Mucosa of rectum (tissue), 2 donors: ENCODE data around the gene UQCRH.

Experiments
- H3K27ac ChIP-seq, 2 donors: one replicate each; pipeline ENCODE4 v1.7.0; 2013; ENCODE audit warnings: inconsistent platforms in 2 of 2, low read depth in 2 of 2, low read length in 2 of 2
- H3K27me3 ChIP-seq, 2 donors: one replicate each; pipeline ENCODE4 v1.7.0; 2013; ENCODE audit warnings: low read length in 2 of 2; ENCODE audit not compliant: control insufficient read depth in 2 of 2, insufficient read depth in 2 of 2
- H3K36me3 ChIP-seq, 2 donors: one replicate each; pipeline ENCODE4 v1.7.0; 2013; ENCODE audit warnings: low read length in 2 of 2; ENCODE audit not compliant: control insufficient read depth in 2 of 2, insufficient read depth in 2 of 2
- H3K4me1 ChIP-seq, 2 donors: one replicate each; pipeline ENCODE4 v1.7.0; 2013; ENCODE audit warnings: low read length in 2 of 2, mild to moderate bottlenecking in 1 of 2; ENCODE audit not compliant: control insufficient read depth in 2 of 2, insufficient read depth in 2 of 2
- H3K4me3 ChIP-seq, 2 donors: one replicate each; pipeline ENCODE4 v1.7.0; 2013; ENCODE audit warnings: low read length in 2 of 2
- H3K9ac ChIP-seq, 2 donors: one replicate each; pipeline ENCODE4 v1.7.0; 2013; ENCODE audit warnings: low read length in 2 of 2, low read depth in 1 of 2, mild to moderate bottlenecking in 1 of 2
- H3K9me3 ChIP-seq, 2 donors: one replicate each; pipeline ENCODE4 v1.7.0; 2013; ENCODE audit warnings: low read length in 2 of 2; ENCODE audit not compliant: control insufficient read depth in 2 of 2
- donor health status: healthy.
- donor health status: Normal muscosa, but diverticular disease.

UQCRH gene

GRCh38 chr1:46278807-46279206 lies 24.7 kb upstream of the UQCRH start:
- Histone ChIP-seq H3K4me1 (no peaks in the 10 kb centered on the region), H3K27ac (no peak overlapping the region), H3K9ac (no peak overlapping the region), H3K36me3 (peaks cover 30 to 41% of the 10 kb centered on the region in 2 donors), H3K4me3 (no peak overlapping the region), H3K27me3 (no peaks in the 10 kb centered on the region), H3K9me3 (no peaks in the 10 kb centered on the region)

- peaks cover 39 to 48% of the 10 kb centered on the region in 2 donors for H3K36me3 ChIP-seq
- no peaks in the 10 kb centered on the region for H3K9me3 ChIP-seq
- no peaks in the 10 kb centered on the region for H3K27me3 ChIP-seq
- H3K4me3 ChIP-seq = no peak overlapping the region
- no peaks in the 10 kb centered on the region for H3K4me1 ChIP-seq
- H3K27ac ChIP-seq = no peak overlapping the region
- H3K9ac ChIP-seq = no peak overlapping the region
Measured at GRCh38 chr1:46280092-46280491, 23.4 kb upstream of the UQCRH start.

- H3K9me3 ChIP-seq = no peaks in the 10 kb centered on the region
- H3K27me3 ChIP-seq = no peaks in the 10 kb centered on the region
- H3K36me3 ChIP-seq = peaks cover 46 to 54% of the 10 kb centered on the region in 2 donors
- H3K9ac ChIP-seq = no peak overlapping the region
- no peak overlapping the region for H3K4me3 ChIP-seq
- no peaks in the 10 kb centered on the region for H3K4me1 ChIP-seq
- H3K27ac ChIP-seq = no peak overlapping the region
Measured at GRCh38 chr1:46281021-46281420, 22.5 kb upstream of the UQCRH start.

DNA sequence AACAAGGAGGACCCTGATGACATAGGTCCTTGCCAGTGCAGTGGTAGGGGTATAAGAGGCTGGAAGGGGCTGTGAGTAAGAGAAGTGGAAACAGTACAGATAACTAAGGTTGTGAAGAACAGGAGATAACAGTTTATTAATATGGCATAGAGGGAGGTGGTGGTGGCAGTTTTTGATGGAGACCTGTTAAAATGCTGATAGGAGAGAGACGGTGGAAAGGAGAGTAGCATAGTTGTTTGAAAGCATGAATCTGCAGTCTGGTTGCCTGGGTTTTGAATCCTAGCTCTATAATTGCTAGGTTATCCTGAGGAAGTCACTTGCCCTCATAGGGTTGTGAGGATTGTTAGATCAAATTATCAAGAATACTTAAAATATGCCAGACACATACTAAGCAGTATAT lies 19.4 kb upstream of the UQCRH start:
- Histone ChIP-seq H3K4me1 (peaks cover 0 to 2% of the 10 kb centered on the region in 2 donors), H3K9me3 (no peaks in the 10 kb centered on the region), H3K27me3 (no peaks in the 10 kb centered on the region), H3K36me3 (peaks cover 49 to 59% of the 10 kb centered on the region in 2 donors), H3K4me3 (no peak overlapping the region), H3K9ac (no peak overlapping the region), H3K27ac (no peak overlapping the region)

GRCh38 chr1:46284597-46285564 lies 18.6 kb upstream of the UQCRH start:
- no peak overlapping the region for H3K4me3 ChIP-seq
- H3K27ac ChIP-seq = no peak overlapping the region
- no peaks in the 10 kb centered on the region for H3K9me3 ChIP-seq
- H3K27me3 ChIP-seq = no peaks in the 10 kb centered on the region
- peaks cover 50 to 55% of the 10 kb centered on the region in 2 donors for H3K36me3 ChIP-seq
- H3K9ac ChIP-seq = no peak overlapping the region
- H3K4me1 ChIP-seq = peaks cover 0 to 2% of the 10 kb centered on the region in 2 donors

GRCh38 chr1:46285730-46286477 lies 17.6 kb upstream of the UQCRH start:
- H3K4me3 ChIP-seq = no peak overlapping the region
- H3K27ac ChIP-seq = no peak overlapping the region
- no peaks in the 10 kb centered on the region for H3K9me3 ChIP-seq
- peaks cover 40 to 49% of the 10 kb centered on the region in 2 donors for H3K36me3 ChIP-seq
- no peak overlapping the region for H3K9ac ChIP-seq
- peaks cover 0 to 2% of the 10 kb centered on the region in 2 donors for H3K4me1 ChIP-seq
- H3K27me3 ChIP-seq = no peaks in the 10 kb centered on the region

DNA sequence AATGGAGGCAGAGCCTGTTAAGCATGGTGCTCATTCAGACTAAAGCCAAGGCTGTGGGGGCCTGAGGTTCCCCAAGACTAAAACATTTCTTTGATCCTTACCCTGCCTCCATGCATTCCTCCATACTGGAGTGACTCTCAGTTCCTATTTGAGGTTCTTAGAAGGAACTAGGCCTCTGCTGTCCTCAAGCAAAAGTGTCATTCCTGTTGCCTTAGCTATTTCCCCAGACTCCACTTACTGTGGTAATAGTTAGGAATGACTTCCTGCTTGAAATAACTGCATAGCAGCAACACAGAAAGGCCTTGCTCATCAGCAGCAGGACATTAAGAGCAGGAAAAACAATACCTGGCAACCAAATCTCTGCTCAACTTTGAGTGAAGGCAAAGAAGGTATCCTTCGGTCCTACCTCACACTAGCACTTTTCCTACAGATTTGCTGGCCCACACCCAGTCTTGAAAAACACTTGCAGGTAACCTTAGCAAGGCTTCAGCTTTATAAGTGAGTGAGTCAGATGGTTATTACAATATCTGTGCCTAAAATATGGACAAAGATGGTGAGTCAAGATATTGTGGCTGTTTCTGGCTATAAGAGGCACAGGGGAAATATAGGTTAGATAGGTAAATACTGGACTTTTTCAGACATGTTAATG lies 14.9 kb upstream of the UQCRH start:
- Histone ChIP-seq H3K27ac (no peak overlapping the region), H3K4me3 (no peak overlapping the region), H3K9ac (no peak overlapping the region), H3K9me3 (no peaks in the 10 kb centered on the region), H3K27me3 (no peaks in the 10 kb centered on the region), H3K4me1 (peaks cover 0 to 2% of the 10 kb centered on the region in 2 donors), H3K36me3 (peaks cover 33 to 40% of the 10 kb centered on the region in 2 donors)

DNA sequence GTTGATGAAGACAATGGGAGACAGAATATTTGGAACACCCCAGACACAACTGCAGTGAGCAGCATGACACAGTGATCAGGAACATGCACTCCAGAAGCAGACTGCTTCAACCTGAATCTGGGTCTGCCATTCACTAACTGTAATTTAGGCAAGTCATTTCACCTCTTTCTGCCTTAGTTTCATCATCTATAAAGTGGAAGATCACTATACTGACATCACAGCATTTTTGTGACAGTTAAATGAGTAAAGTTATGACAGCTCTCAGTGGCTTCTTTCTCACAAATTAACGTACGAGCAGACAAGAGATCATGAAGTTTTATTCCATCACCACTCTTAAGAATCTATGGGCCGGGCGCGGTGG lies 14.4 kb upstream of the UQCRH start:
- Histone ChIP-seq H3K36me3 (peaks cover 31 to 40% of the 10 kb centered on the region in 2 donors), H3K9ac (no peak overlapping the region), H3K4me1 (peaks cover 0 to 2% of the 10 kb centered on the region in 2 donors), H3K27ac (no peak overlapping the region), H3K9me3 (no peaks in the 10 kb centered on the region), H3K4me3 (no peak overlapping the region), H3K27me3 (no peaks in the 10 kb centered on the region)

DNA sequence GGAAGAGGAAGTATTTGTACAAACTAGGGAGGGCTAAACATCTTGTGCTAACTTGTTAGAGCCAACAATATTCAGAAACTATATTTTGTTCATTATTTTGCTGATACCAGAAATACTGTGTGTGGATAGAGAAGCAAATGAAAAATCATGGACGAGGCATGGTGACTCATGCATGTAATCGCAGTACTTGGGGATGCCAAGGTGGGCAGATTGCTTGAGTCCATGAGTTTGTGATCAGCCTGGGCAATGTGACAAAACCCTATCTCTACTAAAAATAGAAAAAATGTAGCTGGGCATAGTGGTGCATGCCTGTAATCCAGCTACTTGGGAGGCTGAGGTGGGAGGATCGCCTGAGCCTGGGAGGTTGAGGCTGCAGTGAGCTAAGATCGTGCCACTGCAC lies 13.5 kb upstream of the UQCRH start:
- Histone ChIP-seq H3K27ac (no peak overlapping the region), H3K4me3 (no peak overlapping the region), H3K9me3 (no peaks in the 10 kb centered on the region), H3K27me3 (no peaks in the 10 kb centered on the region), H3K4me1 (peaks cover 0 to 2% of the 10 kb centered on the region in 2 donors), H3K9ac (no peak overlapping the region), H3K36me3 (peaks cover 25 to 36% of the 10 kb centered on the region in 2 donors)

- H3K27me3 ChIP-seq = no peaks in the 10 kb centered on the region
- H3K9ac ChIP-seq = no peak overlapping the region
- H3K4me1 ChIP-seq = peaks cover 0 to under 1% of the 10 kb centered on the region in 2 donors
- no peak overlapping the region for H3K4me3 ChIP-seq
- peaks cover 23 to 29% of the 10 kb centered on the region in 2 donors for H3K36me3 ChIP-seq
- no peak overlapping the region for H3K27ac ChIP-seq
- H3K9me3 ChIP-seq = no peaks in the 10 kb centered on the region
Measured at GRCh38 chr1:46295306-46295705, 8.2 kb upstream of the UQCRH start.
